K562 (cell line): ENCODE data around the gene UBE2D2. TPM values are rescaled to one million over a fixed set of nuclear protein-coding genes. Genes with fewer than 3 reads are reported as not detected.

Experiments used
- ATAC-seq: fragments of 200-7000 bp; cut with Tn5 transposase; 3 replicates; pipeline ENCODE4 v1.9.1; 2020; ENCODE audit warnings: moderate library complexity
- BruUV-seq: library from RNA; stranded (reverse); fragments of 400-500 nt; replicated peaks from 2 replicates; lab custom pipeline; 2021; lab: Mats Ljungman, UMichigan
- CTCF ChIA-PET: fragments of 300-600 bp; formaldehyde crosslinking; extraction: SDS; loops from one replicate; lab custom pipeline; 2021; ENCODE audit warnings: low intra/inter-chr PET ratio; lab: Yijun Ruan, JAX
- POLR2A ChIA-PET: fragments of 300-600, 350-650 bp; sonication (Branson Sonifier 250); formaldehyde crosslinking; extraction: SDS; loops from one replicate; lab custom pipeline; 2021; ENCODE audit warnings: antibody characterized with exemption, inconsistent platforms; lab: Yijun Ruan, JAX
- DNase-seq, 4 experiments: peaks; one replicate each; pipeline versions ENCODE4 v3.0.0 to v3.0.0-alpha.2; 2011 to 2018; ENCODE audit warnings: low spot score in 3 of 4, mixed read lengths in 3 of 4; ENCODE audit errors: extremely low read depth in 1 of 4
- FAIRE-seq: peaks from 2 replicates; lab custom pipeline; 2011; peaks lifted over from hg19 to GRCh38; lab: Jason Lieb, UNC
- H2AFZ ChIP-seq: 2 replicates; pipeline ENCODE4 v1.6.0; 2011; ENCODE audit warnings: low read depth, low read length, control low read depth, inconsistent platforms
- H3K27ac ChIP-seq: fragments of 200-600 bp; 3 replicates; pipeline ENCODE4 v1.8.0; 2011; ENCODE audit warnings: low read depth, mild to moderate bottlenecking, control low read depth, inconsistent platforms, low read length, moderate library complexity, mixed read lengths; ENCODE audit errors: extremely low read depth
- H3K27me3 ChIP-seq, 2 experiments: fragments of 300-600 bp in 1 of 2; 2 replicates in 1 of 2; 3 replicates in 1 of 2; pipeline versions ENCODE4 v1.6.0 to v1.8.0; 2011; ENCODE audit warnings: inconsistent platforms in 2 of 2, low read length in 2 of 2, mild to moderate bottlenecking in 1 of 2, mixed read lengths in 1 of 2, moderate library complexity in 1 of 2; ENCODE audit not compliant: control insufficient read depth in 2 of 2, insufficient read depth in 2 of 2
- H3K36me3 ChIP-seq: fragments of 300-600 bp; 3 replicates; pipeline ENCODE4 v1.8.0; 2011; ENCODE audit warnings: mild to moderate bottlenecking, low read length, inconsistent platforms; ENCODE audit not compliant: control insufficient read depth, insufficient read depth
- H3K4me1 ChIP-seq, 2 experiments: fragments of 200-600 bp in 1 of 2; replicated peaks in 1 of 2; 2 replicates in 1 of 2; 3 replicates in 1 of 2; pipeline versions ENCODE4 v1.5.1 to v1.8.0; 2011; ENCODE audit warnings: inconsistent platforms in 2 of 2, low read length in 2 of 2, mild to moderate bottlenecking in 1 of 2, mixed read lengths in 1 of 2, moderate library complexity in 1 of 2; ENCODE audit not compliant: control insufficient read depth in 2 of 2, insufficient read depth in 2 of 2
- H3K4me2 ChIP-seq: 2 replicates; pipeline ENCODE4 v1.6.1; 2011; ENCODE audit warnings: low read length, control low read depth, inconsistent platforms, mixed read lengths; ENCODE audit not compliant: insufficient read depth
- H3K4me3 ChIP-seq: fragments of 200-600 bp; sonication (generic), shearing (Covaris generic); 2 replicates; pipeline ENCODE4 v1.5.1; 2016; ENCODE audit warnings: control low read depth, inconsistent platforms
- H3K79me2 ChIP-seq: fragments of 200-600 bp; 3 replicates; pipeline ENCODE4 v1.8.0; 2011; ENCODE audit warnings: low read length, inconsistent platforms; ENCODE audit not compliant: control insufficient read depth, insufficient read depth
- H3K9ac ChIP-seq, 2 experiments: 2 replicates each; pipeline versions ENCODE4 v1.6.0 to v1.6.1; 2011; ENCODE audit warnings: low read depth in 2 of 2, low read length in 2 of 2, control low read depth in 1 of 2, inconsistent platforms in 1 of 2, mild to moderate bottlenecking in 1 of 2, mixed read lengths in 1 of 2; ENCODE audit not compliant: insufficient read depth in 1 of 2
- H3K9me1 ChIP-seq: one replicate; pipeline ENCODE4 v1.6.0; 2011; ENCODE audit warnings: inconsistent platforms, mild to moderate bottlenecking, low read length, moderate library complexity; ENCODE audit not compliant: control insufficient read depth, insufficient read depth
- H3K9me3 ChIP-seq: replicated peaks from 2 replicates; pipeline ENCODE4 v1.5.1; 2011; ENCODE audit warnings: low read depth, low read length, inconsistent platforms; ENCODE audit not compliant: control insufficient read depth, insufficient read depth
- H4K20me1 ChIP-seq: replicated peaks from 2 replicates; pipeline ENCODE4 v1.6.1; 2011; ENCODE audit warnings: low read length, inconsistent platforms, mixed read lengths; ENCODE audit not compliant: control insufficient read depth, insufficient read depth
- NFE2 ChIP-seq: IDR thresholded peaks from 2 replicates; pipeline ENCODE4 v1.6.1; 2014; ENCODE audit warnings: antibody characterized with exemption, low read depth
- PCBP1 ChIP-seq: fragments of 200-400 bp; formaldehyde crosslinking; IDR thresholded peaks from 2 replicates; pipeline ENCODE4 v1.6.1; 2018; ENCODE audit warnings: mild to moderate bottlenecking, low read depth, low read length; ENCODE audit not compliant: poor library complexity, severe bottlenecking
- SREBF2 ChIP-seq: sonication (generic); formaldehyde crosslinking; IDR thresholded peaks from 2 replicates; pipeline ENCODE4 v1.4.0; 2020; ENCODE audit warnings: mild to moderate bottlenecking, missing genetic modification reagents
- ZNF311 ChIP-seq: fragments of 250-450 bp; sonication (Bioruptor Pico); IDR thresholded peaks from 2 replicates; pipeline ENCODE4 v1.4.0; 2020; ENCODE audit warnings: mild to moderate bottlenecking, moderate library complexity
- ZNF583 ChIP-seq: fragments of 250-450 bp; sonication (Bioruptor Pico); IDR thresholded peaks from 2 replicates; pipeline ENCODE4 v1.4.0; 2020
- WGBS: fragments of 100-300 bp; shearing (Covaris generic); methylation state at CpG from one replicate; pipeline ENCODE4 v1.1.6; 2016; ENCODE audit warnings: low coverage, mixed read lengths; ENCODE audit not compliant: insufficient coverage; ENCODE audit errors: missing lambda C conversion rate; 5-methylcytosine and 5-hydroxymethylcytosine counted together
- in situ Hi-C: fragments of 300-500 bp; cut with MboI; formaldehyde crosslinking; loops from 4 replicates; pipeline ENCODE4 v1.15.0; 2018; ENCODE audit warnings: inconsistent platforms, mixed read lengths
- intact Hi-C: fragments of 100-400 bp; cut with micrococcal nuclease; formaldehyde crosslinking; loops from 2 replicates; pipeline ENCODE4 v1.14.2; 2022
- polyA plus RNA-seq, 8 experiments: library from polyadenylated mRNA; depleted of rRNA in 4 of 8; stranded (reverse) in 5 of 8; unstranded in 3 of 8; fragments of >200 nt; fragmentation: Nextera tagmentation in 2 of 8; fragmentation: Illumina TruSeq in 1 of 8; extraction: Ambion mirVana in 2 of 8; extraction: Trizol in 1 of 8; gene quantifications; 2 replicates each; pipeline versions ENCODE4 v1.2.1 to v1.2.3, GENCODE V29; 2011 to 2014; ENCODE audit warnings: inconsistent platforms in 1 of 8, missing spikeins in 1 of 8
- total RNA-seq, 7 experiments: library from RNA; depleted of rRNA in 6 of 7; stranded (reverse); fragments of >200 nt in 6 of 7; fragmentation: Illumina TruSeq in 2 of 7; extraction: Trizol in 2 of 7; gene quantifications; 2 replicates each; pipeline versions ENCODE4 v1.2.1 to v1.2.3, GENCODE V29; 2011 to 2021; ENCODE audit warnings: low replicate concordance in 1 of 7

The UBE2D2 gene
- total and polyA plus RNA-seq, 9 of the 15 experiments (the other 6 are each of a cell fraction or from before 2014, with no cell fraction given): 53.6 to 198 (median 122) TPM

DNA sequence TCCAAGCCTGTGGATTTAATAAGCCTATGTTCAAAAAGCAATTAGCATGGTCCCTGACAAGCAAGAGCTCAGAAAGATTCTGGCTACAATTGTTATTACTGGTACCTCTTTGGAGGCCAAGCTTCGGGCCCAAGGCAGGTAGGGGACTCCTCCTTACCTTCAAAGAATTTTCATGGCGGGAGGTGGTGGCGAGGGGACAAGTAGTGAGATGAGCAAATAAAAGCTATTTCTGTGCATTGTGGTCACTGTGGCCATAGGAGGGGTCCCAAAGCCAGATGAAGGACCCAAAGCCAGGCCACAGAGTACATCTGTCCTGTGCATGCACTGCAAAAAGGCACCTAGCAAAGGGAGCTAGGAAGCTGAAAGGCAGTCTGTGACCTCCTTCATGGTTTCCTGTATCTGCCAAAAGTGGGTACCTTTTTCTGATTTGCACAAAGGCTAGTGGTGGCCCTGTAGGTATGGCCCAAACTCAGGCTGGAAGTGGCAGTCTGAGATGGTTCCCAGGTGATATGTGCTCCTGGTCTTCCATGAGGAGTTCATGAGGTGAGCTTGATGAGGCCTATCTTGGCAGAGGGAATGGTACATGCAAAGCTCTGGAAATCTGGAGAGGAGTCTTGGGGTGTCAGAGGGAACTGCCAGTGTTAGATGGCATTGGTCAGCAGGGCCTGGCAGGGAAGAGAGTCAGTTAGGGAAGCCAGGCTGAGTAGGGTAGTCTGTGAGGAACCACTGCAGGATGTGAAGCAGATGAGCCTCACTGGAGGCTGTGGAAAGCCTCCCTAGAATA is 83.7 kb downstream of the UBE2D2 start:
- Histone ChIP-seq H3K4me3 (no peak overlapping the region), H3K27ac (no peak overlapping the region), H3K36me3 (no peaks in the 10 kb centered on the region; the same call in 2 of the 3 replicates), H3K79me2 (peaks cover 23% of the 10 kb centered on the region), H3K4me2 (no peak overlapping the region), H4K20me1 (no peaks in the 10 kb centered on the region), H3K4me1 (peaks cover 33 to 51% of the 10 kb centered on the region in 2 experiments; a peak in 4 of 5 replicates), H3K9me1 (no peaks in the 10 kb centered on the region), H2AFZ (no peak overlapping the region)
- ATAC-seq (no peak), FAIRE-seq (no peak)
- in situ Hi-C loops: no loop called here
- POLR2A ChIA-PET: interaction anchor here (0.5 to 1.4 kb wide), 5 partner anchors 9 to 602 kb away, joined by 3 to 6 read pairs (median 4); no protein-coding TSS in a partner anchor
- TF ChIP-seq SREBF2 (CRISPR knock-in tag) (no peak), ZNF583 (CRISPR knock-in tag) (no peak), ZNF311 (no peak), NFE2 (no peak), PCBP1 (no peak)
- TF ChIP-seq, all 486 proteins: peak for 0
- no peaks in the 10 kb centered on the region for H3K9me3 ChIP-seq
- no peak overlapping the region for H3K9ac ChIP-seq
- WGBS: 91% methylated on average over 3 of the region's 3 CpGs
- intact Hi-C loops: no loop called here
- CTCF ChIA-PET: no interaction called here
- peak in 1 of 4 experiments; percentile 7 for DNase-seq
- no peaks in the 10 kb centered on the region for H3K27me3 ChIP-seq
- BruUV-seq: no TSS peak
